HK-2 (cell line): ENCODE measurements around the gene ATP6V0C.

Experiments used
- DNase-seq: peaks from one replicate; pipeline ENCODE4 v3.0.0-alpha.2; 2018; ENCODE audit not compliant: unreplicated experiment

ATP6V0C gene

GRCh38 chr16:2513405-2514332 is at the start of gene ATP6V0C:
Gene ATP6V0C, plus strand, starts transcription at chr16:2513952. Its CDS starts 152 bp downstream, at chr16:2514104.
- peak; percentile 84 for DNase-seq

GRCh38 chr16:2464333-2464732 is 49.4 kb upstream of the ATP6V0C start:
- no peak for DNase-seq

- no peak for DNase-seq
Observed at GRCh38 chr16:2465653-2466415, 47.9 kb upstream of the ATP6V0C start.

GRCh38 chr16:2466667-2467527 is 46.9 kb upstream of the ATP6V0C start:
- no peak for DNase-seq

GRCh38 chr16:2467528-2468232 is 46.1 kb upstream of the ATP6V0C start:
- no peak for DNase-seq

GRCh38 chr16:2468233-2468724 is 45.5 kb upstream of the ATP6V0C start:
- no peak for DNase-seq

GRCh38 chr16:2468725-2469398 is 44.9 kb upstream of the ATP6V0C start:
- DNase-seq, result no peak

- DNase-seq, result no peak
Observed at GRCh38 chr16:2469399-2470233, 44.1 kb upstream of the ATP6V0C start.

GRCh38 chr16:2470234-2470601 is 43.5 kb upstream of the ATP6V0C start:
- DNase-seq, result no peak

GRCh38 chr16:2470603-2471015 is 43.1 kb upstream of the ATP6V0C start:
- no peak for DNase-seq

- no peak for DNase-seq
Observed at GRCh38 chr16:2471016-2471652, 42.6 kb upstream of the ATP6V0C start, which contains the start of gene NTN3. Gene NTN3, plus strand, starts transcription at chr16:2471297. Its CDS starts 405 bp downstream, at chr16:2471702.

- no peak for DNase-seq
Observed at GRCh38 chr16:2471653-2472487, 41.9 kb upstream of the ATP6V0C start.

- DNase-seq, result no peak
Observed at GRCh38 chr16:2472488-2472864, 41.3 kb upstream of the ATP6V0C start.

- no peak for DNase-seq
Observed at GRCh38 chr16:2472885-2473445, 40.8 kb upstream of the ATP6V0C start.

GRCh38 chr16:2473446-2473926 is 40.3 kb upstream of the ATP6V0C start:
- DNase-seq, result no peak

- DNase-seq, result peak; percentile 48
Observed at GRCh38 chr16:2473999-2474876, 39.5 kb upstream of the ATP6V0C start.
